Esophagus muscularis mucosa (tissue), 4 donors: ENCODE results near the gene FXYD4. TPM values are rescaled to one million over a fixed set of nuclear protein-coding genes. Genes with fewer than 3 reads are reported as not detected.
"Not testable (repeated sequence)": the region's sequence is repeated elsewhere in the genome, so short reads cannot be mapped to it uniquely, and the experiment has no call there.

Experiments used
- DNase-seq: peaks from one replicate; pipeline ENCODE4 v3.0.0-alpha.2; 2017; ENCODE audit errors: extremely low spot score
- H3K27ac ChIP-seq, 4 donors: fragments of 200-600 bp; sonication (generic); replicated peaks in 1 of 4; 1 replicate in 3 of 4; 2 replicates in 1 of 4; pipeline ENCODE4 v1.5.1; 2016 to 2019; ENCODE audit warnings: mild to moderate bottlenecking in 1 of 4
- H3K27me3 ChIP-seq, 4 donors: fragments of 200-600 bp; sonication (generic); one replicate each; pipeline versions ENCODE4 v1.5.1 to v1.6.0; 2016 to 2019
- H3K36me3 ChIP-seq, 4 donors: fragments of 200-600 bp; sonication (generic); one replicate each; pipeline ENCODE4 v1.5.1; 2016 to 2019
- H3K4me1 ChIP-seq, 4 donors: fragments of 200-600 bp; sonication (generic); one replicate each; pipeline ENCODE4 v1.5.1; 2016 to 2019
- H3K4me3 ChIP-seq, 4 donors: fragments of 200-600 bp; sonication (generic); 1 replicate in 2 of 4; 2 replicates in 2 of 4; pipeline ENCODE4 v1.5.1; 2016 to 2019; ENCODE audit warnings: mild to moderate bottlenecking in 4 of 4, moderate library complexity in 1 of 4
- H3K9me3 ChIP-seq, 4 donors: fragments of 200-600 bp; sonication (generic); 1 replicate in 3 of 4; 2 replicates in 1 of 4; pipeline ENCODE4 v1.5.1; 2016 to 2019
- CTCF ChIP-seq, 3 experiments: fragments of 200-600 bp in 2 of 3; fragments of 450-650 bp in 1 of 3; sonication (generic) in 2 of 3; IDR thresholded peaks; one replicate each; pipeline ENCODE4 v1.5.1; 2017 to 2019; ENCODE audit warnings: antibody characterized with exemption in 3 of 3, mild to moderate bottlenecking in 2 of 3, moderate library complexity in 1 of 3
- EP300 ChIP-seq: sonication (generic); formaldehyde crosslinking; IDR thresholded peaks from one replicate; pipeline ENCODE4 v1.6.1; 2017; ENCODE audit warnings: antibody characterized with exemption
- POLR2A ChIP-seq: fragments of 450-650 bp; IDR thresholded peaks from one replicate; pipeline ENCODE4 v1.6.1; 2017; ENCODE audit warnings: antibody characterized with exemption, moderate library complexity, mild to moderate bottlenecking, low read depth
- POLR2AphosphoS5 ChIP-seq, 2 donors: sonication (generic); formaldehyde crosslinking; IDR thresholded peaks; one replicate each; pipeline ENCODE4 v1.6.1; 2017; ENCODE audit warnings: antibody characterized with exemption in 2 of 2
- WGBS: methylation state at CpG from one replicate; pipeline ENCODE4 v1.1.5; 2018; 5-methylcytosine and 5-hydroxymethylcytosine counted together
- intact Hi-C: fragments of 100-400 bp; cut with DNase I; formaldehyde crosslinking; loops from one replicate; pipeline ENCODE4 v1.15.1; 2023
- total RNA-seq, 4 donors: library from RNA; depleted of rRNA; stranded (reverse); fragments of >200 nt; gene quantifications; one replicate each; pipeline versions ENCODE4 v1.1.0 to v1.2.1, GENCODE V29; 2016

Gene FXYD4
- total RNA-seq, 4 donors from 2014 or later: not detected

- no peaks in the 10 kb centered on the region for H3K27me3 ChIP-seq
- TF ChIP-seq EP300: no peak
- TF ChIP-seq POLR2A: no peak
- TF ChIP-seq POLR2AphosphoS5 (IDR thresholded peaks at IDR 0.05): no peak
- no peak for TF ChIP-seq CTCF (IDR thresholded peaks at IDR 0.05)
- H3K4me1 ChIP-seq: peaks cover 25 to 59% (median 44%) of the 10 kb centered on the region in 4 donors
- H3K4me3 ChIP-seq: no peak overlapping the region
- DNase-seq: no peak
- WGBS: 83% methylated on average over 5 of the region's 5 CpGs
- intact Hi-C loops: no loop called here
- peak overlapping the region in 1 of 4 donors; percentile 19 for H3K27ac ChIP-seq
- H3K9me3 ChIP-seq: no peaks in the 10 kb centered on the region
- peaks cover 70 to 97% (median 94%) of the 10 kb centered on the region in 4 donors for H3K36me3 ChIP-seq
Observed at GRCh38 chr10:43390333-43390732, 18.9 kb downstream of the FXYD4 start.

GRCh38 chr10:43390759-43391158 is 19.3 kb downstream of the FXYD4 start:
- Histone ChIP-seq H3K4me1 (peaks cover 29 to 63% (median 48%) of the 10 kb centered on the region in 4 donors), H3K36me3 (peaks cover 70 to 93% (median 90%) of the 10 kb centered on the region in 4 donors), H3K4me3 (no peak overlapping the region), H3K27me3 (no peaks in the 10 kb centered on the region), H3K27ac (peak overlapping the region; percentile 7 to 40 (median 22)), H3K9me3 (no peaks in the 10 kb centered on the region)
- no peak for TF ChIP-seq POLR2A
- TF ChIP-seq CTCF (IDR thresholded peaks at IDR 0.05): peak; percentile 35 to 57 (median 38)
- no peak for TF ChIP-seq EP300
- peak in 1 of 2 donors; percentile 11 for TF ChIP-seq POLR2AphosphoS5 (IDR thresholded peaks at IDR 0.05)
- intact Hi-C loops: no loop called here
- no peak for DNase-seq
- WGBS: 68% methylated on average over 7 of the region's 7 CpGs

GRCh38 chr10:43391496-43391895 is 20.1 kb downstream of the FXYD4 start:
- peak overlapping the region in 1 of 4 donors; percentile 3 for H3K27ac ChIP-seq

GRCh38 chr10:43392748-43393147 is 21.3 kb downstream of the FXYD4 start:
- no peak for TF ChIP-seq POLR2AphosphoS5 (IDR thresholded peaks at IDR 0.05)
- no peak for TF ChIP-seq EP300
- TF ChIP-seq CTCF (IDR thresholded peaks at IDR 0.05): no peak
- no peak for TF ChIP-seq POLR2A
- DNase-seq: no peak
- peaks cover 50 to 73% (median 71%) of the 10 kb centered on the region in 4 donors for H3K36me3 ChIP-seq
- peaks cover 36 to 74% (median 58%) of the 10 kb centered on the region in 4 donors for H3K4me1 ChIP-seq
- H3K4me3 ChIP-seq: no peak overlapping the region
- 94% methylated on average over 3 of the region's 3 CpGs for WGBS
- intact Hi-C loops: no loop called here
- no peak overlapping the region for H3K27ac ChIP-seq
- H3K9me3 ChIP-seq: no peaks in the 10 kb centered on the region
- no peaks in the 10 kb centered on the region for H3K27me3 ChIP-seq

More at GRCh38 chr10:43391496-43391895, 20.1 kb downstream of the FXYD4 start:
- 85% methylated on average over 6 of the region's 6 CpGs for WGBS
- H3K4me3 ChIP-seq: no peak overlapping the region
- intact Hi-C loops: no loop called here
- H3K9me3 ChIP-seq: no peaks in the 10 kb centered on the region
- H3K4me1 ChIP-seq: peaks cover 34 to 68% (median 53%) of the 10 kb centered on the region in 4 donors
- TF ChIP-seq POLR2AphosphoS5 (IDR thresholded peaks at IDR 0.05) (no peak), CTCF (IDR thresholded peaks at IDR 0.05) (no peak), EP300 (no peak), POLR2A (no peak)
- H3K36me3 ChIP-seq: peaks cover 62 to 86% (median 83%) of the 10 kb centered on the region in 4 donors
- no peaks in the 10 kb centered on the region for H3K27me3 ChIP-seq
- DNase-seq: no peak

GRCh38 chr10:43393186-43393585 is 21.8 kb downstream of the FXYD4 start:
- H3K36me3 ChIP-seq: peaks cover 46 to 69% (median 66%) of the 10 kb centered on the region in 4 donors
- H3K4me3 ChIP-seq, H3K9me3 ChIP-seq, H3K27me3 ChIP-seq, DNase-seq, H3K27ac ChIP-seq, intact Hi-C loops: not testable (repeated sequence)
- peaks cover 40 to 79% (median 63%) of the 10 kb centered on the region in 4 donors for H3K4me1 ChIP-seq
- WGBS: 90% methylated on average over 11 of the region's 11 CpGs
